22Rv1 (cell line): ENCODE data around the gene JAML.

ENCODE experiments used
- H3K27ac ChIP-seq: fragments of 450-650 bp; 2 replicates; pipeline ENCODE4 v1.5.1; 2017
- CTCF ChIP-seq: fragments of 450-650 bp; IDR thresholded peaks from 2 replicates; pipeline ENCODE4 v1.5.1; 2017; ENCODE audit warnings: mild to moderate bottlenecking
- ZFX ChIP-seq: fragments of 450-650 bp; IDR thresholded peaks from 2 replicates; pipeline ENCODE4 v1.6.1; 2017; ENCODE audit warnings: antibody characterized with exemption, borderline replicate concordance

The JAML gene

DNA sequence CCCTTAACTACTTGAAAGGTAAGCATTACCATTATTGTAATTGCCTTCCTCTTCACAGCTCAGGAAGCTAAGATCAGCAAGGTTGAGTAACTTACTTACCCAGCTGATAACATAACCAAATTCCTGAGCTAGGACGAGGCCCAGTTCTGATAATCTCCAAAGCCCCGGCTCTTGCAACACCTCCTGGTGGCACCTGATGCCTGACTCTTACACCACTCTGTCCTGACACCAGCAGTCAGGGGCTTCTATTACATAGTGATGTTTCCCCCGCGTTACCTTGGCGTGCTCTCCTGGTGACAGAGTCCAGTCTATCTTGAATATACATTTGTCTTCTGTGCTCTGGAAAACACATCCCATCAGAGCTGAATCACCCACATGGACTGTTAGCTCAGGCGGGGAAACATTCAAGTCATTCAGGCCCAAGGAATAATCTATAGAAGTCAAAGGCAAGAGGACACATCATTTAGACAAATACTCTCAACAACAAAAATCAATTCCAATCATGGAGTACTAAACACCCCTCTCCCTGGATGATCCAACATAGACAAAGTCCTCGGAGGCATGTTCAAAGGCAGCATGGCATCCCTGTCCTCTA, 12.6 kb downstream of the JAML start:
- TF ChIP-seq ZFX (no peak), CTCF (no peak)
- H3K27ac ChIP-seq, result no peak overlapping the region

DNA sequence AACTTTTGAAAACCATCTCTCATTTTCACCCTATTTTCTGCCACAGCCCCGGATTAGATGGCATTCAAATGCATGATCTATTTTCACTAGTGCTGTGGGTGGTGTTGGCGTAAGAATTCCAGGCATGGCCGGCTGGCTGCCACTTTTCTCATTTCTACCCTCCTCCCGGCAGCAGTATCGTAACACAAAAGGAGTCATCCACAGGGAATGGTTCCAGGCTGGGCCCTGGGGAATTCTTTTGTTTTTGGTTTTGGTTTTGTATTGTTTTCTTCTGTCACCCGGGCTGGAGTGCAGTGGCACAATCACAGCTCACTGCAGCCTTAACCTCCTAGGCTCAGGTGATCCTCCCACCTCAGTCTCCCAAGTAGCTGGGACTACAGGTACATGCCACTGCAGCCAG, 13.8 kb downstream of the JAML start:
- TF ChIP-seq ZFX (no peak), CTCF (no peak)
- H3K27ac ChIP-seq, result no peak overlapping the region

- no peak for TF ChIP-seq CTCF
- TF ChIP-seq ZFX, result no peak
- H3K27ac ChIP-seq, result no peak overlapping the region
These were observed 14.5 kb downstream of the JAML start for GRCh38 chr11:118210323-118210722.

DNA sequence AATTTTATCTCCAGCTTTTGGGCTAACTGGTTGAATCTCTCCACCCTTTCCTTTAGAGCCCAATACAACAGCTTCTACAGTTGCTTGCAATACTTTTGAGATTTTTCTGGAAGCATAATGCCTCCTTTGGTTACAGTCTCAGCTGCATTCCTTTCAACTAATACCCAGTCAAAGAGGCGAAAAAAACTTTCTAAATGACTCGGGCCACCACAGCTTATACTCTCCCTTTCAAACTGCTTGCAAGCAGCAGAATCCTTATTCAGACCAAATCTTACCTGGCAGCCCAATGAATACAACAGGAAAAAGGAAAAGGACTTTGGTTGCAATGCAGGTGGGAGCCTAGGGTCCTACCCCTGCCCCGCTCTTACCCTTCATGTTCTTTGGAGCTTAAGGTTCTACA, 15.8 kb downstream of the JAML start:
- no peak overlapping the region for H3K27ac ChIP-seq
- TF ChIP-seq ZFX, result no peak
- TF ChIP-seq CTCF, result no peak

DNA sequence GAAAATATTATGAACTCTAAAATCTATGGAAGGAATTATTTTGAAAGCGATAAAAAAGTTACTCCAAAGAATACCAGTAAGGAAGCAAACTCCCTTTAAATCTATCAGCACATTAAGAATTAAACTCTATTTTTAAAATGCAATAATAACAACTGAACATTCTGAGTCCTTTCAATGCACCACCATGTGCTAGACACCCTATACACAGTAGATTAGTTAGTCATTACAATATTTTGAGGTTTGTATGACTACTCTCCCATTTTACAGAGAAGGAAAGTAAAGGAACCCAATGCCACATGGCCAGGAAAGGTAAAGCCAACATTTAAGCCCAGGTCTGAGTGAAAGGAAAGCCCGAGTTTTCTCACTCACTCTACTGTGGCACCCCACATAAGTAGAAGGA, 17.7 kb downstream of the JAML start:
- no peak for TF ChIP-seq ZFX
- no peak for TF ChIP-seq CTCF
- no peak overlapping the region for H3K27ac ChIP-seq

GRCh38 chr11:118206391-118207031, 18.3 kb downstream of the JAML start:
- no peak for TF ChIP-seq ZFX
- TF ChIP-seq CTCF, result no peak
- H3K27ac ChIP-seq, result no peak overlapping the region

DNA sequence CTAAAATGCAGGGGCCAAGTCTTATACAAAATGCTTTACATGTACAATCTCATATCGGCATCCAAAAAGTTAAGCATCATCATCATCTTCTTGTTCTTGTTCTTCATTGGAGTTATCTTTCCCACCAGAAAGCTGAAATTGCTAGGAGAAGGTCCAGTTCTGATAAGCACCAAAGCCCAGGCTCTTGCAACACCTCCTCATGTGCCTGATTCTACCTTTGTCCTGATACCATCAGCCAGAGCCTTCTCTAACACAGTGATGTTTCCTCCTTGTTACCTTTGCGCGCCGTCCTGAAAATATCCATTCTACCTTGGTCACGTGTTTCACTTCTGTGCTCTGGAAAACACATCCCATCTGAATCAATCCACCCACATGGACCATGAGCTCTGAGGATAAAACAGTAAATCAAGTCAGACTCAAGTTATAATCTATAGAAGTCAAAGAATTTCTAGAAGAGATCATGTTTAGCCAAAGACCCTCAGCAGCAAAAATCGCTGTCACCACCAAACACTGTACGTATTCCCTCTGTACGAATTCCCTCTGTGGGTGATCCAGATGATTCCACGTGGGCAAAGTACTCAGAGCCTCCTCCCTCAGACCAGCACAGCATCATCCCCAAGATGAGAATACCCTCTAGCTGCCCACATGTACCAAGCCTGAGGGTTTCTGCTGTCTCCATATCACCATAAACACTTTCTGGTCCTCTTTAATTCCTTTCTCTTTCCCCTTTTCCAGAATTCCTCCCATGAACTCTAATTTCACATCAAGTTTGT, 19.0 kb downstream of the JAML start:
- H3K27ac ChIP-seq, result no peak overlapping the region

More for the DNA sequence above, 19.0 kb downstream of the JAML start:
- TF ChIP-seq CTCF (no peak), ZFX (no peak)
